T-helper 1 cell treated with Interleukin-12 subunit alpha and Interleukin-12 subunit beta and Interleukin-4 antibody, amounts not matched to agents 30 μg/mL and 1 μg/mL, for 36 hours (primary cell): ENCODE data around the gene VPS33A.

ENCODE experiments used
- H3K27ac Mint-ChIP-seq: one replicate; pipeline ENCODE4 v1.8.0; 2021; ENCODE audit warnings: mild to moderate bottlenecking, mixed read lengths
- H3K27me3 Mint-ChIP-seq: one replicate; pipeline ENCODE4 v1.8.0; 2021; ENCODE audit warnings: low read depth, mixed read lengths
- H3K36me3 Mint-ChIP-seq: one replicate; pipeline ENCODE4 v1.8.0; 2021; ENCODE audit warnings: low read depth, mixed read lengths
- H3K4me1 Mint-ChIP-seq: one replicate; pipeline ENCODE4 v1.8.0; 2021; ENCODE audit warnings: low read depth, mixed read lengths
- H3K4me3 Mint-ChIP-seq: one replicate; pipeline ENCODE4 v1.8.0; 2021; ENCODE audit warnings: mild to moderate bottlenecking, moderate library complexity, mixed read lengths
- H3K9me3 Mint-ChIP-seq: one replicate; pipeline ENCODE4 v1.8.0; 2021; ENCODE audit warnings: mixed read lengths

Gene VPS33A

DNA sequence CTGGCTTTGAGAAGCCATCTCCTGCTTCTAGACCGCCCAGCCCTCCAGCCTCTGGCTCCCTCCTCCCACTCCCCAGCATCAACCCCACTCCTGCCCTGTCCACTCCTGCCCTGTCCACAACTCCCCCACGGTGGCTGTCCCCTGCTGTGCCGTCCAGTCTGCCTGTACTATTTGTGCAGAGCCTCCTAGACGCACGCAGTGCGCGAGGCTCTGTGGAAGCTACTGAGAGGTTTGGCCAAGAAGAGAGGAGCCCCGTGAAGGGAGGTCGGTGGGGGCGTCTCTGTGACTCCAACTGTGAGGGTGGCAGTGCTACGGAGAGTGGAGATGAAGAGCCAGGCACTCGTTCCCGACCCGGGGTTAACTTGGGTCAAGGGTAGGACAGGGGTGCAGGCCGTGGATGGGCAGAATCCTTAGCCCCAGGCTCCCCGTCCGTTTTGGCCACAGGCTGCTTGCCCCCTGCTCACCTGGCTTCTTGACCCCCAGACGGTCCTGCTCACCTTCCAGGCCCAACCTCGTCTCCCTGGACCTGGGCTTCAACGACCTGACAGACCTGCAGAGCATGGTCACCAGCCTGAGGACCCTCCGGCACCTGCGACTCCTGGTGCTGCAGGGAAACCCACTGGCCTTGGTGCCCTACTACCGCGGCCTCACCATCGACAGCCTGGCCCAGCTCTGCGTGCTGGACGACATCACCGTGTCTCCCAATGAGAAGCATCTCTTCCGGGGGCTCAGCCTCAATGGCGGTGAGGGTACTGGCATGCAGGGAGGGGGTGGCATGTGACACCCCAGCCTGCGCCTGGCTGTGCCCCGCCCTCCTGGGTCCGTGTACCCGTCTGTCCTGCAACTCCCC lies 76.4 kb downstream of the VPS33A start:
- no peaks in the 10 kb centered on the region for H3K4me1 Mint-ChIP-seq
- no peaks in the 10 kb centered on the region for H3K9me3 Mint-ChIP-seq
- H3K27me3 Mint-ChIP-seq, result peaks cover 9% of the 10 kb centered on the region
- no peaks in the 10 kb centered on the region for H3K36me3 Mint-ChIP-seq
- no peak overlapping the region for H3K4me3 Mint-ChIP-seq
- H3K27ac Mint-ChIP-seq, result no peak overlapping the region

DNA sequence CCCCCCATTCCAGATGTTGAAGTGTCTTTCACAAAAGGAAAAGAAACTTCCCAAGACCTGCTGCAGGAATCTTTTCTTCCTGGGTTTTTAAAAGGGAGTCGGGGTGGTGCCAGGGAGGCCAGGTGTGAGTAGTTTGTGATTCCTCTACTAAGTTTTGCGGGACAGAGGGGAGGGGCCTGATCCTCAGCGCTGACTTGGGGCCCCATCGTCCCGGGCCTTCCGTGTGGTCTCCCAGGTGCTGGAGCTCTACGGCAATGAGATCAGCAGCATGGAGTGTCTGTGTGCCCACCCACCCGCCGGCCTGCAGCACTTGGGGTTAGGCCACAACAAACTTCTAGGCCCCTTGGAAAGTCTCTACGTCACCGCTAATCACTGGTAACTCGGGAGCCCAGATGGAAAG lies 78.8 kb downstream of the VPS33A start:
- H3K36me3 Mint-ChIP-seq, result no peaks in the 10 kb centered on the region
- no peaks in the 10 kb centered on the region for H3K9me3 Mint-ChIP-seq
- H3K4me3 Mint-ChIP-seq, result no peak overlapping the region
- no peak overlapping the region for H3K27ac Mint-ChIP-seq
- peaks cover 4% of the 10 kb centered on the region for H3K4me1 Mint-ChIP-seq
- peaks cover 20% of the 10 kb centered on the region for H3K27me3 Mint-ChIP-seq

DNA sequence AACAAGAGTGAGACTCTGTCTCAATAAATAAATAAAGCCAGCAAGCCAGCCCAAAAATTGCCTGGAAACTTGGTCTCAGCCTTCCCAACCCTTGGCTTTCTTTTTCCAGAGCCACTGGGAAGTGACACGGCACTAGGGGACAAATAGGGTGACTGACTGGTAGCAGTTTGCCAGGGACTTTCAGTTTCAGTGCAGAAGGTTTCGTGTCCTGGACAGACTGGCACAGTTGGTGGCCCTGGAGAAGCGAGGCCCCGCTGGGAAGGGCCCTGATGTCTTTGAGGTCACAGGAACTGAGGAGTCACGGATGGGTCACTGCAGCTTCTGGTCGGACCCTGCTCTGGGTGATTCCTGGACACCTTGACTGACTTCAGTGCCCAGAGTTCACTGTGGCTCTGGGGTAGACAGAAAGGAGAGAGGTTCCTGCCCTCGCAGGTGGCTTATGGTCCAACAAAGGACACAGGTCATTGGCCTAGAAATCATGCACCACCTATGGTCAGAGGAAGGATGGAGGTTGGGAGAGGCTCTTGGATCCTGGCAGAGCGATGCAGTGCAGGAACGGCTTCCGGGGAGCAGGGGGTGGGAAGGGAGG lies 80.7 kb downstream of the VPS33A start:
- Mint-ChIP-seq H3K27me3 (peaks cover 26% of the 10 kb centered on the region), H3K36me3 (no peaks in the 10 kb centered on the region), H3K4me1 (peaks cover 4% of the 10 kb centered on the region), H3K4me3 (no peak overlapping the region), H3K9me3 (no peaks in the 10 kb centered on the region), H3K27ac (no peak overlapping the region)

DNA sequence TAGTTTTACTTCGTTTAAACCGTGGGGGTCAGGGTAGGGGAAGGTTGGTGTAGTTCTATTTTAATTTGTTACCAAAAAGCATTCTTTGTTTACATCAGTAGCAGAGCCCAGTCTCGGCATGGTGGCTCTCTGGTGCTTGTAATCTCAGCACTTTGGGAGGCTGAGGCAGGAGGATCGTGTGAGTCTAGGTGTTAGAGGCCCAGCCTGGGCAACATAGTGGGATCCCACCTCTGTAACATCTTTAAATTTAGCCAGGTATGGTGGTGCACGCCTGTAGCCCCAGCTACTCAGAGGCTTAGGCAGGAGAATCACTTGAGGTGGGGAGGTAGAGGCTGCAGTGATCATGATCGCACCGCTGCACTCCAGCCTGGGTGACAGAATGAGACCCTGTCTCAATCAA lies 81.2 kb downstream of the VPS33A start:
- Mint-ChIP-seq H3K4me1 (peaks cover 4% of the 10 kb centered on the region), H3K9me3 (no peaks in the 10 kb centered on the region), H3K27ac (no peak overlapping the region)

DNA sequence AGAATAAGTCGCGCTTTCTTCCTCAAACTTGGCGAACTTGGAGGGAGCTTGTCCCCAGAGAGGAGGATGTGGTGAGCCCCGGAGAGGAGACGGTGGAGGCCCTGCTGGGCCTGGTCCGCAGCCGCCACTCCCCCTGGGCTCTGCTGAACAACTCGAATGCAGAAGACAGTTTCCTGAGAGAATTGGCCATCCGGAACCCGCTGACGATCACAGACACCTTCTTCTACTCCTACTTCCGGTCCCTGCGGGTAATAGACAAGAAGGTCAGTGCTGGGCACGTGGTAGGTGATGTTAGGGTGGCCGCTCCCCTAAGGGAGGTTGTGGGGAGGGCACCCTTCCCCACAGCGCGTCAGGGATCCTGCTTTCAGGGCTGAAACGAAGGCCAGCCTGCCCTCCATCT lies 81.8 kb downstream of the VPS33A start:
- Mint-ChIP-seq H3K27ac (no peak overlapping the region), H3K4me3 (peak overlapping the region; percentile 67), H3K4me1 (peaks cover 7% of the 10 kb centered on the region), H3K9me3 (no peaks in the 10 kb centered on the region), H3K27me3 (peaks cover 31% of the 10 kb centered on the region), H3K36me3 (no peaks in the 10 kb centered on the region)

More for the DNA sequence above, 81.2 kb downstream of the VPS33A start:
- Mint-ChIP-seq H3K27me3 (peaks cover 27% of the 10 kb centered on the region), H3K36me3 (no peaks in the 10 kb centered on the region), H3K4me3 (peak overlapping the region; percentile 37)

DNA sequence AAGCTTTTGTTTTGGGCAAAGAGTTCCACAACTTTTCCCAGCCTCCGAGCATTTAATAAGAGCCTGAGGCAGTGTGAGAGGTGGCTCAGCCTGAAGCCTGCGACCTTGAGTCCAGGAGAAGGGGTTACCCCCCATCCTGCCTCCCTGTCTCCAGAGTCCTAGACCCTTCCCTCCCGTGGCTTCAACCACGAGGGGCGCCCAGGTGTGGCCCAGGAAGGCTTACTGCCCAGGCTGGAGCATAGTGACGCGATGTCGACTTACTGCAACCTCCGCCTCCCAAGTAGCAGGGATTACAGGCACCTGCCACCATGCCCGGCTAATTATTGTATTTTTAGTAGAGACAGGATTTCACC lies 82.7 kb downstream of the VPS33A start:
- Mint-ChIP-seq H3K27me3 (peaks cover 31% of the 10 kb centered on the region), H3K27ac (no peak overlapping the region), H3K4me3 (peak overlapping the region; percentile 40), H3K36me3 (no peaks in the 10 kb centered on the region), H3K4me1 (peaks cover 7% of the 10 kb centered on the region), H3K9me3 (no peaks in the 10 kb centered on the region)

DNA sequence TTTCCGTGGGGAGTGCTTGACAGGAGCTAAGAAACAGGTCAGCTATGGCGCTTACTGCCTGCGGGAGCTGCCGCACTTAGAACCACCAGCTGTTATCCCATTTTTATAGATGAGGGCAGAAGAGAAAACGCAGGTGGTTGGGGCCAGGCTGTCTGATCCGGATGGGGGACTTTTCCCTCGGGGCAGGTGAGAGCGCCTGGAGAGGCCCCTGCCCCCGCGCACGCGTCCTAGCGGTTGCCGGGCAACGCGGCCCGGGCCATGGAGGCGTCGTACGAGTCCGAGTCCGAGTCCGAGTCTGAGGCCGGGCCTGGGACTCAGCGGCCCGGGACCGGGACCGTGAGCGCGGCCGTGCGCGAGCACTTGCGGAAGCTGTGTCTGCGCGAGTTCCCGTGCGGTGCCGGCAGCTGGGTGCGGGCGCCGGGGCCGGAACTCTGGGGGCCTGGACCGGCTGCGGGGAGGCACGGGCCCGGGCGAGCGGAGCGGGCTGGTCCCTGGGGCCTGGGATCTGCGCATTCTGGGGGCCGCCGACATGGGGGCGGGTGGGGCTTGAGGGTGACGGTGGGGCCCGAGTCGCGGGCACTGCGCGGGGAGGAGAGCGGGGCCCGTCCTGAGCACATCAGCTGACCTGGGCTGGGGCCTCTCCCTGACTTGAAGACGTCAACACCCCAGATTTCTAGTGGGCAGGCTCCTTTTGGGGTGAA lies 83.3 kb downstream of the VPS33A start, which contains the start of gene LRRC43:
Gene LRRC43, plus strand, starts transcription at position 237 of the 701 bp plus-strand sequence. Its CDS starts 22 bp downstream, at position 259.
- H3K4me3 Mint-ChIP-seq, result peak within 1 kb of the TSS; percentile 77
- H3K27me3 Mint-ChIP-seq, result peaks cover 31% of the 10 kb centered on the region
- H3K9me3 Mint-ChIP-seq, result no peaks in the 10 kb centered on the region
- H3K36me3 Mint-ChIP-seq, result no peaks in the 10 kb centered on the region
- H3K27ac Mint-ChIP-seq, result no peak within 1 kb of the TSS
- peaks cover 7% of the 10 kb centered on the region for H3K4me1 Mint-ChIP-seq
